Ovary (tissue), 3 donors: ENCODE measurements around the gene SDHD.
"Not testable (repeated sequence)": the region's sequence is repeated elsewhere in the genome, so short reads cannot be mapped to it uniquely, and the experiment has no call there.

ENCODE experiments used
- EP300 ChIP-seq: sonication (generic); formaldehyde crosslinking; IDR thresholded peaks from one replicate; pipeline ENCODE4 v1.6.1; 2017; ENCODE audit warnings: antibody characterized with exemption
- POLR2A ChIP-seq: fragments of 450-650 bp; IDR thresholded peaks from one replicate; pipeline ENCODE4 v1.6.1; 2017; ENCODE audit warnings: antibody characterized with exemption, mild to moderate bottlenecking, moderate library complexity
- TF ChIP-seq, protein P1 (sequence below), 3 donors: fragments of 450-650 bp in 2 of 3; fragments of 200-600 bp in 1 of 3; IDR thresholded peaks; one replicate each; pipeline versions ENCODE4 v1.5.1 to v1.8.0; 2016 to 2022; ENCODE audit warnings: antibody characterized with exemption in 3 of 3, mild to moderate bottlenecking in 1 of 3
- donor health status: DM: no; HTN: no; CAD: no.

DNA sequence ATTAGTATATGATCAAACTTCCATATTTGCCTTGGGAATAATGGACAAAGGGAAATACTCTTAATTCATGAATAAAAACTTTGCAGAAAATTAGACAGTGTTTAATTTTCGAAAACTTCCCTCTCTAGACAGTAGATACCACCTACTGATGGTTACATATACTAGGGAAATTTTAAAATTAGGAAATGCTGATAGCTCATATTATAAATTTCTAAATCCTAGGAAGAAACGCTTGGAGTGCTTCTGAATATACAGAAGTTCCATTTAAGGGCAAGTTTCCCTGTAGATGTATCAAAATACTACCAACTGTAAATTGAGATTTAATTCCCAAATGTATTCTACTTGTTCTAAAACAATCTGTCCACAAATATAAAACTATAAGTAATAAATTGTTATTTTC, 8.6 kb downstream of the SDHD start:
- TF ChIP-seq, protein P1, sequence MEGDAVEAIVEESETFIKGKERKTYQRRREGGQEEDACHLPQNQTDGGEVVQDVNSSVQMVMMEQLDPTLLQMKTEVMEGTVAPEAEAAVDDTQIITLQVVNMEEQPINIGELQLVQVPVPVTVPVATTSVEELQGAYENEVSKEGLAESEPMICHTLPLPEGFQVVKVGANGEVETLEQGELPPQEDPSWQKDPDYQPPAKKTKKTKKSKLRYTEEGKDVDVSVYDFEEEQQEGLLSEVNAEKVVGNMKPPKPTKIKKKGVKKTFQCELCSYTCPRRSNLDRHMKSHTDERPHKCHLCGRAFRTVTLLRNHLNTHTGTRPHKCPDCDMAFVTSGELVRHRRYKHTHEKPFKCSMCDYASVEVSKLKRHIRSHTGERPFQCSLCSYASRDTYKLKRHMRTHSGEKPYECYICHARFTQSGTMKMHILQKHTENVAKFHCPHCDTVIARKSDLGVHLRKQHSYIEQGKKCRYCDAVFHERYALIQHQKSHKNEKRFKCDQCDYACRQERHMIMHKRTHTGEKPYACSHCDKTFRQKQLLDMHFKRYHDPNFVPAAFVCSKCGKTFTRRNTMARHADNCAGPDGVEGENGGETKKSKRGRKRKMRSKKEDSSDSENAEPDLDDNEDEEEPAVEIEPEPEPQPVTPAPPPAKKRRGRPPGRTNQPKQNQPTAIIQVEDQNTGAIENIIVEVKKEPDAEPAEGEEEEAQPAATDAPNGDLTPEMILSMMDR (IDR thresholded peaks at IDR 0.05), result not testable (repeated sequence)
- TF ChIP-seq POLR2A, EP300: not testable (repeated sequence)
